Mesenchymal stem cell (in vitro differentiated cells and primary cell): ENCODE measurements around the gene PSPH.

Experiments
- DNase-seq: peaks from one replicate; pipeline ENCODE4 v3.0.0-alpha.2; 2013
- H2AFZ ChIP-seq: one replicate; pipeline ENCODE4 v1.6.1; 2013; ENCODE audit warnings: low read depth, mild to moderate bottlenecking, control low read depth, inconsistent platforms, low read length, moderate library complexity
- H2AK5ac ChIP-seq: 2 replicates; pipeline ENCODE4 v1.6.1; 2013; ENCODE audit warnings: low read length, moderate library complexity, mild to moderate bottlenecking, inconsistent platforms; ENCODE audit not compliant: severe bottlenecking
- H2BK120ac ChIP-seq: one replicate; pipeline ENCODE4 v1.6.1; 2013; ENCODE audit warnings: low read depth, mild to moderate bottlenecking, inconsistent platforms, low read length, moderate library complexity
- H2BK12ac ChIP-seq, 2 experiments: one replicate each; pipeline ENCODE4 v1.6.1; 2013; ENCODE audit warnings: inconsistent platforms in 2 of 2, low read length in 2 of 2, mild to moderate bottlenecking in 2 of 2, moderate library complexity in 2 of 2, control low read depth in 1 of 2
- H2BK15ac ChIP-seq: one replicate; pipeline ENCODE4 v1.6.1; 2013; ENCODE audit warnings: mild to moderate bottlenecking, low read depth, inconsistent platforms; ENCODE audit not compliant: poor library complexity, severe bottlenecking
- H2BK5ac ChIP-seq: 2 replicates; pipeline ENCODE4 v1.6.1; 2013; ENCODE audit warnings: low read depth, mild to moderate bottlenecking, low read length, control low read depth, inconsistent platforms; ENCODE audit not compliant: poor library complexity, severe bottlenecking
- H3K14ac ChIP-seq, 2 experiments: one replicate each; pipeline ENCODE4 v1.6.1; 2013; ENCODE audit warnings: inconsistent platforms in 2 of 2, low read length in 2 of 2, control low read depth in 1 of 2, mild to moderate bottlenecking in 1 of 2, moderate library complexity in 1 of 2
- H3K18ac ChIP-seq, 2 experiments: one replicate each; pipeline ENCODE4 v1.6.1; 2013; ENCODE audit warnings: inconsistent platforms in 2 of 2, low read length in 2 of 2, control low read depth in 1 of 2, low read depth in 1 of 2, mild to moderate bottlenecking in 1 of 2
- H3K23ac ChIP-seq, 2 experiments: one replicate each; pipeline ENCODE4 v1.6.1; 2013; ENCODE audit warnings: inconsistent platforms in 2 of 2, low read length in 2 of 2, mild to moderate bottlenecking in 2 of 2, moderate library complexity in 2 of 2, control low read depth in 1 of 2
- H3K27ac ChIP-seq: 2 replicates; pipeline ENCODE4 v1.5.1; 2013; ENCODE audit warnings: mild to moderate bottlenecking, moderate library complexity, low read length, control low read depth, inconsistent platforms; ENCODE audit not compliant: poor library complexity, severe bottlenecking
- H3K27me3 ChIP-seq, 2 experiments: 2 replicates each; pipeline versions ENCODE4 v1.6.1 to v1.7.0; 2013; ENCODE audit warnings: low read length in 2 of 2, mild to moderate bottlenecking in 2 of 2, moderate library complexity in 2 of 2, control low read depth in 1 of 2, inconsistent platforms in 1 of 2; ENCODE audit not compliant: control insufficient read depth in 1 of 2, insufficient read depth in 1 of 2
- H3K36me3 ChIP-seq, 2 experiments: 2 replicates each; pipeline versions ENCODE4 v1.6.1 to v1.7.0; 2013; ENCODE audit warnings: low read length in 2 of 2, control low read depth in 1 of 2, inconsistent platforms in 1 of 2, low read depth in 1 of 2, mild to moderate bottlenecking in 1 of 2; ENCODE audit not compliant: insufficient read depth in 2 of 2, control insufficient read depth in 1 of 2
- H3K4ac ChIP-seq, 2 experiments: one replicate each; pipeline ENCODE4 v1.6.1; 2013; ENCODE audit warnings: inconsistent platforms in 2 of 2, low read length in 2 of 2, mild to moderate bottlenecking in 2 of 2, moderate library complexity in 2 of 2, control low read depth in 1 of 2, low read depth in 1 of 2
- H3K4me1 ChIP-seq: 2 replicates; pipeline ENCODE4 v1.6.1; 2013; ENCODE audit warnings: low read depth, low read length, control low read depth; ENCODE audit not compliant: control insufficient read depth, insufficient read depth
- H3K4me2 ChIP-seq: 2 replicates; pipeline ENCODE4 v1.6.1; 2013; ENCODE audit warnings: low read length, mild to moderate bottlenecking, inconsistent platforms; ENCODE audit not compliant: poor library complexity, severe bottlenecking
- H3K4me3 ChIP-seq, 2 experiments: 2 replicates each; pipeline versions ENCODE4 v1.5.1 to v1.7.0; 2013; ENCODE audit warnings: low read length in 2 of 2, mild to moderate bottlenecking in 2 of 2, control low read depth in 1 of 2, low read depth in 1 of 2; ENCODE audit not compliant: insufficient read depth in 1 of 2
- H3K79me1 ChIP-seq: replicated peaks from 2 replicates; pipeline ENCODE4 v1.6.1; 2013; ENCODE audit warnings: mild to moderate bottlenecking, control low read depth, low read length, inconsistent platforms; ENCODE audit not compliant: poor library complexity, severe bottlenecking
- H3K9ac ChIP-seq: 2 replicates; pipeline ENCODE4 v1.7.0; 2013; ENCODE audit warnings: mild to moderate bottlenecking, low read length, moderate library complexity
- H3K9me3 ChIP-seq: 2 replicates; pipeline ENCODE4 v1.7.0; 2013; ENCODE audit warnings: mild to moderate bottlenecking, low read length; ENCODE audit not compliant: control insufficient read depth
- H4K8ac ChIP-seq: one replicate; pipeline ENCODE4 v1.6.1; 2013; ENCODE audit warnings: inconsistent platforms, mild to moderate bottlenecking, low read length, moderate library complexity
- H4K91ac ChIP-seq: one replicate; pipeline ENCODE4 v1.6.1; 2013; ENCODE audit warnings: mild to moderate bottlenecking, low read length, inconsistent platforms
- WGBS: methylation state at CpG from one replicate; pipeline ENCODE4 v1.1.7; 2013; ENCODE audit warnings: mixed read lengths; 5-methylcytosine and 5-hydroxymethylcytosine counted together

Gene PSPH

DNA sequence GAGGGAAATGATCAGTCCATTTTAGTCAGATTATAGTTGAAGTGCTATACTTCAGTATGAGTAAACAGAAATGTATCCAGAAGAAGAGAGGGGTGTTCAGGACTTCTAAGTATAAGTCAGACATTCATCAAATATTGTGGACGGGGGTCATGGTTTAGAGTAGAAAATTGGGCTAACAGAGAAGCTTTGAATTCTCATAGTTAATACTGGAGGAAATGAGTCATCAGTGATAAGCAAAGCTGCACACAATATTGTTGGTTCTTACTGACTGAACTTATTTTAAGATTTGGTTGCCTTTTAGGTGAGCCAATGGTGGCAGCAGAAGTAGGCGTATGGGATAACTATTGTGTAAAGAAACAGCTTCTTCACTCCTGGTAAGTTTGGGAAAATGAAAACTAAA is 11.1 kb upstream of the PSPH start:
- Histone ChIP-seq H3K4ac (no peak overlapping the region), H4K91ac (no peak overlapping the region), H4K8ac (no peak overlapping the region), H3K27ac (peak overlapping the region; percentile 72), H3K9ac (peak overlapping the region; percentile 97), H3K36me3 (peaks cover 11 to 68% of the 10 kb centered on the region in 2 experiments), H3K9me3 (no peaks in the 10 kb centered on the region), H2BK120ac (no peak overlapping the region), H3K23ac (no peak overlapping the region), H3K4me3 (no peak overlapping the region), H2AK5ac (no peak overlapping the region), H3K14ac (no peak overlapping the region), H3K27me3 (no peaks in the 10 kb centered on the region), H2BK12ac (no peak overlapping the region), H3K79me1 (peaks cover 5% of the 10 kb centered on the region), H2BK15ac (no peak overlapping the region), H2BK5ac (no peak overlapping the region), H3K4me2 (no peak overlapping the region), H3K4me1 (peaks cover 4% of the 10 kb centered on the region), H3K18ac (no peak overlapping the region), H2AFZ (no peak overlapping the region)
- peak; percentile 81 for DNase-seq
- WGBS: 31% methylated on average over 2 of the region's 2 CpGs

DNA sequence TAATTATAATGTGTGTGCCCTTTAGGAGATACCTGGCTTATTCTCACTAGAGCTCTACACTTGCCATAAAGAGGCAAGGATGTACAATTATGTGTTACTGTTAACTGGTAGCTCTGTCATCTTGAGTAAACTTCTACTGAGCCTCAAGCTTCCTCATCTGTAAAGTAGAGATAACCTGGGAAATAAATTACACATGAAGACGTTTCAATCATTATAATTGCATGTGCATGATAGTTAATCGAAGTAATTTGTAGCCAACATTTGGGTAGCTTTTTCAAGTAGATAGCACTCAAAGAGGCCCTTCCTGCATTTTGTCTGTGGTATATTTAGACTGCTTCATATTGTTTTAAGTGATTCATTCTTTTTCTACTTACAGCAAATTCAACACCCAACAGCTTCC is 2.7 kb upstream of the PSPH start:
- peak overlapping the region; percentile 100 for H3K9ac ChIP-seq
- H2BK15ac ChIP-seq: no peak overlapping the region
- H3K4me1 ChIP-seq: peaks cover 14% of the 10 kb centered on the region
- H3K36me3 ChIP-seq: peaks cover 15 to 63% of the 10 kb centered on the region in 2 experiments
- H3K4me2 ChIP-seq: no peak overlapping the region
- no peak overlapping the region for H3K27ac ChIP-seq
- no peak overlapping the region for H4K91ac ChIP-seq
- H3K18ac ChIP-seq: no peak overlapping the region
- H2BK5ac ChIP-seq: no peak overlapping the region
- H3K79me1 ChIP-seq: peaks cover 2% of the 10 kb centered on the region
- no peaks in the 10 kb centered on the region for H3K9me3 ChIP-seq
- H2BK12ac ChIP-seq: no peak overlapping the region
- DNase-seq: no peak
- no peak overlapping the region for H4K8ac ChIP-seq
- H2AFZ ChIP-seq: no peak overlapping the region
- no peak overlapping the region for H3K4ac ChIP-seq
- H3K27me3 ChIP-seq: no peaks in the 10 kb centered on the region
- no peak overlapping the region for H3K4me3 ChIP-seq
- H3K23ac ChIP-seq: no peak overlapping the region
- no peak overlapping the region for H2BK120ac ChIP-seq
- WGBS: 100% methylated on average over 1 of the region's 2 CpGs
- H3K14ac ChIP-seq: no peak overlapping the region
- H2AK5ac ChIP-seq: no peak overlapping the region

DNA sequence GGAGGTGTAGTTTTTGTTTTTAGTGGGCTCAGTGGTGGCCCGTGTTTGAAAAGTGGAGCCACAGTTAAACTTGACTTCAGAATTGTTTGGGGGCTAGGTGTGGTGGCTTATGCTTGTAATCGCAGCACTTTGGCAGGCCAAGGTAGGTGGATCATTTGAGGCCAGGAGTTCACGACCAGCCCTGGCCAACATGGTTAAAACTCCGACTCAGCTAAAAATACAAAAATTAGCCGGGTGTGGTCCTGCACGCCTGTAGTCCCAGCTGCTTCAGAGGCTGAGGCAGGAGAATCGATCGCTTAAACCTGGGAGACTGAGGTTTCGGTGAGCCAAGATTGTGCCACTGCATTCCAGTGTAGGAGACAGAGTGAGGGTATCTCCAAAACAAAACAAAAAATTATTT is 2.1 kb upstream of the PSPH start:
- Histone ChIP-seq H2BK120ac (no peak overlapping the region), H2AFZ (no peak overlapping the region), H3K79me1 (peaks cover 2% of the 10 kb centered on the region), H4K91ac (no peak overlapping the region), H3K9ac (peak overlapping the region; percentile 100), H2AK5ac (peak overlapping the region; percentile 2), H3K18ac (no peak overlapping the region), H3K4me1 (peaks cover 16% of the 10 kb centered on the region), H3K27ac (no peak overlapping the region), H3K4me2 (peak overlapping the region; percentile 40), H3K4ac (peak overlapping the region in 1 of 2 experiments; percentile 28), H2BK15ac (no peak overlapping the region), H2BK12ac (no peak overlapping the region), H3K4me3 (peak overlapping the region in 1 of 2 experiments; percentile 98), H3K27me3 (no peaks in the 10 kb centered on the region), H2BK5ac (no peak overlapping the region), H4K8ac (peak overlapping the region; percentile 49), H3K23ac (no peak overlapping the region), H3K36me3 (peaks cover 13 to 57% of the 10 kb centered on the region in 2 experiments), H3K14ac (no peak overlapping the region), H3K9me3 (no peaks in the 10 kb centered on the region)
- no peak for DNase-seq
- 93% methylated on average over 9 of the region's 9 CpGs for WGBS

DNA sequence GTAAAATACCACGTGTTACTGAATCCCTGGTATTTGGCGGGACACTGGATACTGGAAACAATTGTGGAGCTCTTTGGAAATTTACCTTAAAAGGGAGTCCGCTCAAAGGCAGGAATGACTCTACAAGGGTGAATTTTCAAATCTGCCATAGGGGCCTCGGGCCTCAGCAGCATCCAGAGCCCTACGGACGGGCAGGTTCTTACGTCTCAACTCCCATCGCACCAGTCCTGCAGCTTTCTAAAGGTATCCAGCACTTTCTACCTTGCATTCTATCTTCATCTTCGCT is 248 bp downstream of the PSPH start:
- H3K27ac ChIP-seq: peak overlapping the region; percentile 94
- H2BK120ac ChIP-seq: peak overlapping the region; percentile 75
- peak overlapping the region; percentile 66 for H3K4me2 ChIP-seq
- no peak overlapping the region for H3K23ac ChIP-seq
- H2AK5ac ChIP-seq: peak overlapping the region; percentile 86
- H3K4me3 ChIP-seq: peak overlapping the region; percentile 61 to 98
- H2BK12ac ChIP-seq: peak overlapping the region in 1 of 2 experiments; percentile 56
- H3K14ac ChIP-seq: no peak overlapping the region
- no peak overlapping the region for H2AFZ ChIP-seq
- peak overlapping the region; percentile 91 for H4K91ac ChIP-seq
- peaks cover 23% of the 10 kb centered on the region for H3K4me1 ChIP-seq
- peak overlapping the region in 1 of 2 experiments; percentile 56 for H3K4ac ChIP-seq
- no peak for DNase-seq
- H2BK5ac ChIP-seq: peak overlapping the region; percentile 14
- H3K18ac ChIP-seq: peak overlapping the region; percentile 55 to 86
- no peak overlapping the region for H2BK15ac ChIP-seq
- H3K9ac ChIP-seq: peak overlapping the region; percentile 100
- 0% methylated on average over 9 of the region's 9 CpGs for WGBS
- peak overlapping the region; percentile 90 for H4K8ac ChIP-seq
- H3K79me1 ChIP-seq: no peaks in the 10 kb centered on the region
- H3K9me3 ChIP-seq: no peaks in the 10 kb centered on the region
- peaks cover 4 to 33% of the 10 kb centered on the region in 2 experiments for H3K36me3 ChIP-seq
- H3K27me3 ChIP-seq: no peaks in the 10 kb centered on the region
